Gastrocnemius medialis (tissue), 4 donors: Measurements from ENCODE around the gene ADRM1.

Experiments used
- CTCF ChIP-seq, 5 experiments: fragments of 450-650 bp in 3 of 5; fragments of 200-600 bp in 2 of 5; sonication (generic) in 2 of 5; IDR thresholded peaks in 4 of 5; conservative IDR thresholded peaks in 1 of 5; 1 replicate in 4 of 5; 2 replicates in 1 of 5; pipeline ENCODE4 v1.5.1; 2016 to 2019; ENCODE audit warnings: antibody characterized with exemption in 5 of 5, mild to moderate bottlenecking in 3 of 5, moderate library complexity in 3 of 5
- POLR2A ChIP-seq, 2 donors: fragments of 450-650 bp; IDR thresholded peaks; one replicate each; pipeline ENCODE4 v1.6.1; 2017; ENCODE audit warnings: antibody characterized with exemption in 2 of 2, mild to moderate bottlenecking in 2 of 2, moderate library complexity in 2 of 2

- TF ChIP-seq CTCF (IDR thresholded peaks at IDR 0.05 in 4 of 5, conservative IDR thresholded peaks at IDR 0.05 in 1 of 5), result no peak
- TF ChIP-seq POLR2A (IDR thresholded peaks at IDR 0.05), result no peak
These were observed 8.3 kb upstream of the ADRM1 start for GRCh38 chr20:62294516-62294915.
